Kidney (tissue), 14 donors: ENCODE measurements around the gene TSEN2. TPM values are rescaled to one million over a fixed set of nuclear protein-coding genes. Genes with fewer than 3 reads are reported as not detected.
A peak's percentile ranks its signal among the peaks of the same experiment; 100 is the strongest.

Source experiments
- DNase-seq, 5 donors: peaks; one replicate each; pipeline ENCODE4 v3.0.0-alpha.2; 2013 to 2020
- FAIRE-seq: peaks from 2 replicates; lab custom pipeline; 2012; peaks lifted over from hg19 to GRCh38; lab: Jason Lieb, UNC
- H3K27ac ChIP-seq, 2 donors: one replicate each; pipeline ENCODE4 v1.7.0; 2013; ENCODE audit warnings: low read depth in 2 of 2, low read length in 2 of 2, inconsistent platforms in 1 of 2
- H3K27me3 ChIP-seq: one replicate; pipeline ENCODE4 v1.7.1; 2013; ENCODE audit warnings: low read length, inconsistent platforms; ENCODE audit not compliant: control insufficient read depth, insufficient read depth
- H3K36me3 ChIP-seq, 3 donors: one replicate each; pipeline versions ENCODE4 v1.7.0 to v1.7.1; 2013; ENCODE audit warnings: low read length in 3 of 3, control low read depth in 1 of 3, inconsistent platforms in 1 of 3; ENCODE audit not compliant: insufficient read depth in 3 of 3, control insufficient read depth in 2 of 3
- H3K4me1 ChIP-seq, 3 donors: one replicate each; pipeline versions ENCODE4 v1.7.0 to v1.7.1; 2013; ENCODE audit warnings: low read length in 3 of 3, inconsistent platforms in 1 of 3, low read depth in 1 of 3; ENCODE audit not compliant: control insufficient read depth in 2 of 3, insufficient read depth in 2 of 3
- H3K4me3 ChIP-seq, 3 donors: one replicate each; pipeline versions ENCODE4 v1.7.0 to v1.8.1; 2013; ENCODE audit warnings: low read length in 3 of 3, control low read depth in 1 of 3, inconsistent platforms in 1 of 3
- H3K9ac ChIP-seq, 3 donors: one replicate each; pipeline versions ENCODE4 v1.7.0 to v1.7.1; 2013; ENCODE audit warnings: low read length in 3 of 3, control low read depth in 1 of 3, inconsistent platforms in 1 of 3
- H3K9me3 ChIP-seq, 3 donors: one replicate each; pipeline versions ENCODE4 v1.7.0 to v1.7.1; 2013; ENCODE audit warnings: low read length in 3 of 3, control low read depth in 1 of 3, inconsistent platforms in 1 of 3; ENCODE audit not compliant: control insufficient read depth in 2 of 3, insufficient read depth in 1 of 3
- intact Hi-C: fragments of 100-400 bp; cut with DNase I; formaldehyde crosslinking; loops from one replicate; pipeline ENCODE4 v1.11.1; 2022
- polyA plus RNA-seq: library from polyadenylated mRNA; stranded (reverse); fragments of 350-450 nt; fragmentation: Illumina TruSeq; extraction: RNeasy Lipid Tissue Mini Kit (QIAGEN cat#74804); gene quantifications from one replicate; pipeline ENCODE4 v1.2.3, GENCODE V29; 2014; ENCODE audit warnings: low read depth, low replicate concordance; ENCODE audit not compliant: insufficient read depth
- total RNA-seq: library from RNA; stranded (reverse); fragmentation: NEBNext Ultra II Directional; extraction: Animal tissue kit (Norgen Biotek cat#: 25700); gene quantifications from one replicate; pipeline ENCODE4 v1.2.1, GENCODE V29; 2021
- TF ChIP-seq, protein P1 (sequence below): IDR thresholded peaks from 3 replicates; pipeline ENCODE4 v1.5.1; 2012; ENCODE audit warnings: mild to moderate bottlenecking, moderate library complexity, borderline replicate concordance; ENCODE audit not compliant: insufficient read depth; ENCODE audit errors: extremely low read depth
- donor health status: control.
- donor health status: control.
- donor health status: control.
- donor health status: control.
- donor health status: control.
- donor health status: DM: yes; HTN: yes; CAD: no.
- donor health status: Normal renal cell carcinoma (clear cell type).

The TSEN2 gene
- total and polyA plus RNA-seq, 2 donors from 2014 or later = 10.3 to 20.7 TPM

DNA sequence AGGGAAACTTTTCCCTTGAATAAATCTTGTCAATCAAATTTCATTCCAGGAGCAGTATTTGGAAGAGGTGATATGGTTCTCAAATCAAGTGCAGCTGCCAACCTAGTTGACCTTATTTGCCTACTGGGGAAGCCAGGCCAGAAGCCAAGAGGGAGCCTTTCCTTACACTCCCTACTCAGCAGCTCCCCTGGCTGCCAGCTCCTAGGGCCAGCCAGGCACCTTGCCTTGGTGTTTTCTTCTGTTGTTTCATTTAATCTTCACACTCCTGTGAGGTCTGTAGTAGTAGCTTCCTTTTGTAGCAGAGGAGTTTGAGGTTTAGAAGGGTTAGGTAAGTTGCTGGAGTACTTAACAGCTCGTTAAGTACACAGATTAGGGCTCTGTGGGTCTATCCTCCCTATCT is 38.4 kb downstream of the TSEN2 start:
- no peaks in the 10 kb centered on the region for H3K4me1 ChIP-seq
- TF ChIP-seq, protein P1, sequence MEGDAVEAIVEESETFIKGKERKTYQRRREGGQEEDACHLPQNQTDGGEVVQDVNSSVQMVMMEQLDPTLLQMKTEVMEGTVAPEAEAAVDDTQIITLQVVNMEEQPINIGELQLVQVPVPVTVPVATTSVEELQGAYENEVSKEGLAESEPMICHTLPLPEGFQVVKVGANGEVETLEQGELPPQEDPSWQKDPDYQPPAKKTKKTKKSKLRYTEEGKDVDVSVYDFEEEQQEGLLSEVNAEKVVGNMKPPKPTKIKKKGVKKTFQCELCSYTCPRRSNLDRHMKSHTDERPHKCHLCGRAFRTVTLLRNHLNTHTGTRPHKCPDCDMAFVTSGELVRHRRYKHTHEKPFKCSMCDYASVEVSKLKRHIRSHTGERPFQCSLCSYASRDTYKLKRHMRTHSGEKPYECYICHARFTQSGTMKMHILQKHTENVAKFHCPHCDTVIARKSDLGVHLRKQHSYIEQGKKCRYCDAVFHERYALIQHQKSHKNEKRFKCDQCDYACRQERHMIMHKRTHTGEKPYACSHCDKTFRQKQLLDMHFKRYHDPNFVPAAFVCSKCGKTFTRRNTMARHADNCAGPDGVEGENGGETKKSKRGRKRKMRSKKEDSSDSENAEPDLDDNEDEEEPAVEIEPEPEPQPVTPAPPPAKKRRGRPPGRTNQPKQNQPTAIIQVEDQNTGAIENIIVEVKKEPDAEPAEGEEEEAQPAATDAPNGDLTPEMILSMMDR = no peak
- no peaks in the 10 kb centered on the region for H3K27me3 ChIP-seq
- no peak for FAIRE-seq
- intact Hi-C loops = no loop called here
- no peak overlapping the region for H3K9ac ChIP-seq
- H3K4me3 ChIP-seq = no peak overlapping the region
- peaks cover 7 to 16% (median 14%) of the 10 kb centered on the region in 3 donors for H3K36me3 ChIP-seq
- no peak for DNase-seq
- H3K27ac ChIP-seq = no peak overlapping the region
- no peaks in the 10 kb centered on the region for H3K9me3 ChIP-seq

DNA sequence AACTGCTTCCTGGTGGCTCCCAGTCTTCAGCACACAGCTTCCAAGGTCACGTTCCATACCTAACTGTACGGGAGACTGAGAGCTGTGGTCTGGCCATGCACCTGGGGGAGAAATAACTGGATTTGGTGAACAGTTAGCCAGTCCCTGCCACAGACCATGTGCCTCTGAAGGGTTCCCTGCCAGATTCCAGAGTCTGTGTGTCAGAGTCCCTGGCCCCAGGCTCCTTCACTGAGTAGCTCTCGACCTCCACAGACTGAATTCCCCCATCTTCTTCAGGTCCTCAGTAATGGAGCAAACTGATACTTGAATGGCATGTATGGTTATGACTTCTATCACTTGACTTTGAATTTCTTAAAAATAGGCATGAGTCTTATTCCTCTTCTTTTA is 43.5 kb downstream of the TSEN2 start:
- Histone ChIP-seq H3K4me3 (no peak overlapping the region), H3K36me3 (peaks cover 0 to 28% (median 16%) of the 10 kb centered on the region in 3 donors), H3K27ac (no peak overlapping the region), H3K4me1 (no peaks in the 10 kb centered on the region), H3K9me3 (no peaks in the 10 kb centered on the region), H3K9ac (no peak overlapping the region), H3K27me3 (no peaks in the 10 kb centered on the region)
- FAIRE-seq (no peak), DNase-seq (no peak)
- intact Hi-C loops = no loop called here
- TF ChIP-seq, protein P1 = no peak

DNA sequence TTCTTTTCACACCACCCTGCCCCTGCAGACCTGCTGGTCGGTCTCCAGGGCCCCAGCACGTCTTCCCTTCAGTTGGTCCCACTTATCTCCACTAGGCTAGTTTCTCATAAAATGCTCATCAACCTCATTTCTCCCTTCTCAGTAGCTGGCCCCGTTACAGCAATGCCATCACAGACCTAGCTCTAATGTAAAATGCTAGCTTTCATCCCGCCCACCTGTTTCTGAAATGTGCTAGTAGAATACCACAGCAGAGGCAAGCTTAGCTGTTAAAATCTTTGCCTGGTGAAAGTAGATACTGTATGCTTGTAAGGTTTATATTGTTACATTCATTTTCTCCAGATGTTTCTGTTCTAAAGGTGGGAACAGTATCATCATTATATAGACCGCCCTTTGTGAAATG is 47.9 kb downstream of the TSEN2 start:
- no peak for DNase-seq
- H3K27me3 ChIP-seq = no peaks in the 10 kb centered on the region
- intact Hi-C loops = no loop called here
- peaks cover 0 to 21% (median 9%) of the 10 kb centered on the region in 3 donors for H3K36me3 ChIP-seq
- no peak overlapping the region for H3K9ac ChIP-seq
- H3K4me1 ChIP-seq = no peaks in the 10 kb centered on the region
- no peak overlapping the region for H3K4me3 ChIP-seq
- no peaks in the 10 kb centered on the region for H3K9me3 ChIP-seq
- FAIRE-seq = no peak
- TF ChIP-seq, protein P1 = no peak
- H3K27ac ChIP-seq = no peak overlapping the region

DNA sequence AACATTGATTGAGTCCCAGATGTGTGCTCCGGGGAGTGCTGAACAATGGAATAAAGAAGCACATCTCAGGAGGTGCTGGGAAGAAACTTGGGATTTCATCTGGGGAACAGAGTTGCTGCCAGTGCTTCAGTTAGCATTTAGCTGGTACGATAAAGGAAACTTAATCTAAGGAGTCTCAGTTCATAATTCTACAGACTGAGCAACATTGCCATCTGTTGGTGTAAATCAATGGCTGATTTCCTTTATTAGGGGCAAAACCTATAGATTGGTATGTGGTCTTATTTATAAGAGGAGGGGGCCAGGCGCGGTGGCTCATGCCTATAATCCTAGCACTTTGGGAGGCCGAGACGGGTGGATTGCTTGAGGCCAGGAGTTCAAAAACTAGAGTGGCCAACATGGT is 52.1 kb downstream of the TSEN2 start:
- Histone ChIP-seq H3K9ac (no peak overlapping the region), H3K27ac (no peak overlapping the region), H3K36me3 (peaks cover 0 to 19% (median 11%) of the 10 kb centered on the region in 3 donors), H3K4me1 (no peaks in the 10 kb centered on the region), H3K27me3 (no peaks in the 10 kb centered on the region), H3K9me3 (no peaks in the 10 kb centered on the region), H3K4me3 (no peak overlapping the region)
- intact Hi-C loops = no loop called here
- FAIRE-seq (no peak), DNase-seq (peak in 1 of 5 donors; percentile 58)
- TF ChIP-seq, protein P1 = no peak
